HG02798 (cell line): ENCODE data around the gene ZNF775.
"Not testable (repeated sequence)": the region's sequence is repeated elsewhere in the genome, so short reads cannot be mapped to it uniquely, and the experiment has no call there.

Experiments
- ATAC-seq: cut with Tn5 transposase; IDR thresholded peaks from one replicate; pipeline ENCODE4 v1.9.1; 2021; ENCODE audit warnings: mild to moderate bottlenecking; ENCODE audit not compliant: unreplicated experiment, poor library complexity

Gene ZNF775

GRCh38 chr7:150380463-150380862 lies 1.3 kb downstream of the ZNF775 start:
- ATAC-seq = peak; percentile 9

GRCh38 chr7:150381096-150381495 lies 2.0 kb downstream of the ZNF775 start:
- no peak for ATAC-seq

- no peak for ATAC-seq
Measured at GRCh38 chr7:150381785-150382122, 2.6 kb downstream of the ZNF775 start.

GRCh38 chr7:150382123-150382843 lies 3.2 kb downstream of the ZNF775 start:
- ATAC-seq = no peak

GRCh38 chr7:150382844-150383225 lies 3.7 kb downstream of the ZNF775 start:
- ATAC-seq = no peak

- no peak for ATAC-seq
Measured at GRCh38 chr7:150383710-150384397, 4.7 kb downstream of the ZNF775 start.

- no peak for ATAC-seq
Measured at GRCh38 chr7:150384406-150385301, 5.5 kb downstream of the ZNF775 start.

GRCh38 chr7:150385302-150385723 lies 6.2 kb downstream of the ZNF775 start:
- no peak for ATAC-seq

GRCh38 chr7:150385884-150386283 lies 6.8 kb downstream of the ZNF775 start:
- ATAC-seq = not testable (repeated sequence)

GRCh38 chr7:150388306-150388705 lies 9.2 kb downstream of the ZNF775 start:
- no peak for ATAC-seq

GRCh38 chr7:150388709-150389531 lies 9.8 kb downstream of the ZNF775 start:
- no peak for ATAC-seq

GRCh38 chr7:150389532-150389816 lies 10.3 kb downstream of the ZNF775 start:
- ATAC-seq = no peak

GRCh38 chr7:150390205-150390604 lies 11.1 kb downstream of the ZNF775 start:
- no peak for ATAC-seq

- no peak for ATAC-seq
Measured at GRCh38 chr7:150393325-150393724, 14.2 kb downstream of the ZNF775 start.

GRCh38 chr7:150396426-150396825 lies 17.3 kb downstream of the ZNF775 start:
- no peak for ATAC-seq

- no peak for ATAC-seq
Measured at GRCh38 chr7:150396851-150397260, 17.7 kb downstream of the ZNF775 start.

- no peak for ATAC-seq
Measured at GRCh38 chr7:150397346-150398107, 18.4 kb downstream of the ZNF775 start.

- ATAC-seq = no peak
Measured at GRCh38 chr7:150398108-150398964, 19.2 kb downstream of the ZNF775 start.

- no peak for ATAC-seq
Measured at GRCh38 chr7:150398965-150399320, 19.8 kb downstream of the ZNF775 start.
